GM23338 (cell line): ENCODE measurements around the gene CDH4. TPM values are rescaled to one million over a fixed set of nuclear protein-coding genes. Genes with fewer than 3 reads are reported as not detected.

Experiments
- ATAC-seq: fragments of 200-7000 bp; cut with Tn5 transposase; 3 replicates; pipeline ENCODE4 v1.9.1; 2020
- DNase-seq: peaks from one replicate; pipeline ENCODE4 v3.0.0-alpha.2; 2015; ENCODE audit warnings: low spot score
- H2AFZ ChIP-seq: fragments of 200-600 bp; sonication (generic); 2 replicates; pipeline ENCODE4 v1.8.0; 2016; ENCODE audit warnings: antibody characterized with exemption, mild to moderate bottlenecking, moderate library complexity
- H3F3A ChIP-seq: fragments of 200-600 bp; sonication (generic); replicated peaks from 2 replicates; pipeline ENCODE4 v1.8.0; 2017; ENCODE audit warnings: antibody characterized with exemption, mixed run types, low read depth
- H3K27ac ChIP-seq: fragments of 200-600 bp; sonication (generic); 2 replicates; pipeline ENCODE4 v1.6.1; 2016; ENCODE audit warnings: low read depth
- H3K27me3 ChIP-seq: fragments of 200-600 bp; sonication (generic); 2 replicates; pipeline ENCODE4 v1.8.0; 2016; ENCODE audit warnings: mild to moderate bottlenecking, mixed run types, moderate library complexity; ENCODE audit not compliant: insufficient read depth
- H3K36me3 ChIP-seq: fragments of 200-600 bp; sonication (generic); 2 replicates; pipeline ENCODE4 v1.8.0; 2016; ENCODE audit warnings: mild to moderate bottlenecking; ENCODE audit not compliant: insufficient read depth
- H3K4me1 ChIP-seq: fragments of 200-600 bp; sonication (generic); 2 replicates; pipeline ENCODE4 v1.8.0; 2016; ENCODE audit warnings: mild to moderate bottlenecking, moderate library complexity; ENCODE audit not compliant: insufficient read depth
- H3K4me2 ChIP-seq: fragments of 200-600 bp; sonication (generic); 2 replicates; pipeline ENCODE4 v1.7.1; 2017; ENCODE audit warnings: mixed run types
- H3K4me3 ChIP-seq: fragments of 200-600 bp; sonication (generic); 2 replicates; pipeline ENCODE4 v1.6.1; 2016; ENCODE audit warnings: mixed run types
- H3K79me2 ChIP-seq: fragments of 200-600 bp; sonication (generic); replicated peaks from 2 replicates; pipeline ENCODE4 v1.8.0; 2017; ENCODE audit warnings: mild to moderate bottlenecking; ENCODE audit not compliant: insufficient read depth
- H3K9me2 ChIP-seq: fragments of 200-600 bp; sonication (generic); 2 replicates; pipeline ENCODE4 v1.8.0; 2017; ENCODE audit not compliant: insufficient read depth
- H4K20me1 ChIP-seq: fragments of 200-600 bp; sonication (generic); replicated peaks from 2 replicates; pipeline ENCODE4 v1.8.0; 2017; ENCODE audit warnings: mild to moderate bottlenecking; ENCODE audit not compliant: insufficient read depth
- H3K27ac Mint-ChIP-seq: 2 replicates; pipeline ENCODE4 v1.8.0; 2020; ENCODE audit warnings: inconsistent platforms, mild to moderate bottlenecking, moderate library complexity, mixed read lengths
- H3K27me3 Mint-ChIP-seq: 3 replicates; pipeline ENCODE4 v1.8.0; 2022; ENCODE audit warnings: low read depth, mild to moderate bottlenecking, moderate library complexity, mixed read lengths, inconsistent platforms; ENCODE audit not compliant: insufficient read depth, poor library complexity
- H3K36me3 Mint-ChIP-seq: 3 replicates; pipeline ENCODE4 v1.8.0; 2021; ENCODE audit warnings: low read depth, mild to moderate bottlenecking, inconsistent platforms, moderate library complexity, mixed read lengths
- H3K4me1 Mint-ChIP-seq: 3 replicates; pipeline ENCODE4 v1.8.0; 2020; ENCODE audit warnings: mild to moderate bottlenecking, inconsistent platforms, mixed read lengths
- H3K4me3 Mint-ChIP-seq: 3 replicates; pipeline ENCODE4 v1.8.0; 2021; ENCODE audit warnings: moderate library complexity, mild to moderate bottlenecking, inconsistent platforms, mixed read lengths
- H3K9me3 Mint-ChIP-seq: 3 replicates; pipeline ENCODE4 v1.8.0; 2020; ENCODE audit warnings: moderate library complexity, mild to moderate bottlenecking, inconsistent platforms, mixed read lengths
- CREB1 ChIP-seq: fragments of 250-450 bp; sonication (Bioruptor Pico); IDR thresholded peaks from 2 replicates; pipeline ENCODE4 v1.5.0; 2020; ENCODE audit warnings: low read depth, mild to moderate bottlenecking, moderate library complexity
- CTCF ChIP-seq, 2 experiments: fragments of 200-600 bp in 1 of 2; sonication (generic) in 1 of 2; conservative IDR thresholded peaks; 2 replicates each; pipeline versions ENCODE4 v1.5.1 to v1.6.1; 2016 to 2017; ENCODE audit warnings: antibody characterized with exemption in 2 of 2, low read depth in 2 of 2, mild to moderate bottlenecking in 2 of 2, moderate library complexity in 1 of 2
- EZH2 ChIP-seq: fragments of 200-600 bp; sonication (generic); IDR thresholded peaks from one replicate; pipeline ENCODE4 v1.8.0; 2017; ENCODE audit warnings: antibody characterized with exemption, mild to moderate bottlenecking, low read depth; ENCODE audit not compliant: unreplicated experiment
- EZH2phosphoT487 ChIP-seq: fragments of 200-600 bp; sonication (generic); IDR thresholded peaks from one replicate; pipeline ENCODE4 v1.8.1; 2018; ENCODE audit warnings: antibody characterized with exemption; ENCODE audit not compliant: unreplicated experiment
- JUNB ChIP-seq: IDR thresholded peaks from one replicate; pipeline ENCODE4 v1.6.1; 2016; ENCODE audit warnings: antibody characterized with exemption; ENCODE audit not compliant: unreplicated experiment
- NANOG ChIP-seq: IDR thresholded peaks from 2 replicates; pipeline ENCODE4 v1.6.1; 2016; ENCODE audit warnings: antibody characterized with exemption, borderline replicate concordance
- POLR2AphosphoS5 ChIP-seq: IDR thresholded peaks from 2 replicates; pipeline ENCODE4 v1.6.1; 2016; ENCODE audit warnings: antibody characterized with exemption, low read depth
- REST ChIP-seq: IDR thresholded peaks from one replicate; pipeline ENCODE4 v1.6.1; 2018; ENCODE audit warnings: antibody characterized with exemption; ENCODE audit not compliant: unreplicated experiment
- ZNF114 ChIP-seq: fragments of 250-450 bp; sonication (Bioruptor Pico); IDR thresholded peaks from 2 replicates; pipeline ENCODE4 v1.5.0; 2020; ENCODE audit warnings: mild to moderate bottlenecking, moderate library complexity
- ZNF331 ChIP-seq: fragments of 250-450 bp; sonication (Bioruptor Pico); IDR thresholded peaks from 2 replicates; pipeline ENCODE4 v1.5.0; 2020; ENCODE audit warnings: low read depth, mild to moderate bottlenecking, moderate library complexity
- ZNF462 ChIP-seq: fragments of 250-450 bp; sonication (Bioruptor Pico); IDR thresholded peaks from 2 replicates; pipeline ENCODE4 v1.5.0; 2020; ENCODE audit warnings: mild to moderate bottlenecking, moderate library complexity
- polyA plus RNA-seq: library from polyadenylated mRNA; unstranded; fragments of >200 nt; fragmentation: Nextera tagmentation; extraction: Ambion mirVana; gene quantifications from 2 replicates; pipeline ENCODE4 v1.2.1, GENCODE V29; 2016
- total RNA-seq: library from RNA; depleted of rRNA; stranded (reverse); fragments of >200 nt; shearing (Covaris generic); gene quantifications from 2 replicates; pipeline ENCODE4 v1.2.3, GENCODE V29; 2014

The CDH4 gene
- total and polyA plus RNA-seq, 2 experiments from 2014 or later: 1.2 to 4.2 TPM

GRCh38 chr20:61752576-61752975 lies 500.5 kb downstream of the CDH4 start:
- Histone ChIP-seq H3K4me2 (no peak overlapping the region), H3K4me1 (peaks cover 3% of the 10 kb centered on the region; the same call in 1 of the 2 replicates), H3K27ac (no peak overlapping the region), H3F3A (no peaks in the 10 kb centered on the region), H3K4me3 (no peak overlapping the region), H3K9me2 (no peaks in the 10 kb centered on the region), H3K79me2 (no peaks in the 10 kb centered on the region), H3K36me3 (peaks cover 5% of the 10 kb centered on the region; the same call in 1 of the 2 replicates), H3K27me3 (no peaks in the 10 kb centered on the region), H4K20me1 (no peaks in the 10 kb centered on the region), H2AFZ (no peak overlapping the region)
- Mint-ChIP-seq H3K36me3 (0 out of 3 replicates have a peak, but pooled peaks cover 3% of the 10 kb centered on the region), H3K4me3 (no peak overlapping the region), H3K27me3 (peaks cover 5% of the 10 kb centered on the region), H3K27ac (no peak overlapping the region), H3K9me3 (peaks cover 15% of the 10 kb centered on the region), H3K4me1 (peaks cover 22% of the 10 kb centered on the region)
- TF ChIP-seq EZH2phosphoT487: no peak
- no peak for TF ChIP-seq ZNF331 (CRISPR knock-in tag)
- TF ChIP-seq POLR2AphosphoS5: no peak
- TF ChIP-seq ZNF462 (CRISPR knock-in tag): no peak
- no peak for TF ChIP-seq ZNF114 (CRISPR knock-in tag)
- no peak for TF ChIP-seq CTCF (conservative IDR thresholded peaks at IDR 0.05; ENCODE audit: low read depth in 2 of 2)
- no peak for TF ChIP-seq REST
- no peak for TF ChIP-seq EZH2
- TF ChIP-seq CREB1 (CRISPR knock-in tag): no peak
- TF ChIP-seq NANOG: no peak
- TF ChIP-seq JUNB: no peak
- DNase-seq (no peak), ATAC-seq (no peak)
